H9 (cell line): ENCODE data around the gene LRCH1. TPM values are rescaled to one million over a fixed set of nuclear protein-coding genes. Genes with fewer than 3 reads are reported as not detected.

Experiments used
- DNase-seq: peaks from one replicate; pipeline ENCODE4 v3.0.0-alpha.2; 2017
- H2AFZ ChIP-seq: one replicate; pipeline ENCODE4 v1.6.1; 2013; ENCODE audit warnings: mild to moderate bottlenecking, low read length, control low read depth, moderate library complexity
- H2AK5ac ChIP-seq: 2 replicates; pipeline ENCODE4 v1.6.1; 2013; ENCODE audit warnings: low read length, control low read depth, mixed read lengths; ENCODE audit not compliant: insufficient read length
- H2BK120ac ChIP-seq: one replicate; pipeline ENCODE4 v1.6.1; 2013; ENCODE audit warnings: low read depth, mild to moderate bottlenecking, low read length, control low read depth, inconsistent platforms; ENCODE audit not compliant: poor library complexity, severe bottlenecking
- H2BK12ac ChIP-seq: 2 replicates; pipeline ENCODE4 v1.6.1; 2013; ENCODE audit warnings: low read length, control low read depth, mixed read lengths, low read depth; ENCODE audit not compliant: insufficient read length
- H2BK15ac ChIP-seq: 2 replicates; pipeline ENCODE4 v1.6.1; 2013; ENCODE audit warnings: low read depth, low read length, control low read depth
- H2BK20ac ChIP-seq: one replicate; pipeline ENCODE4 v1.6.1; 2013; ENCODE audit warnings: low read depth, mild to moderate bottlenecking, low read length, control low read depth, inconsistent platforms; ENCODE audit not compliant: poor library complexity, severe bottlenecking
- H2BK5ac ChIP-seq: 2 replicates; pipeline ENCODE4 v1.6.1; 2013; ENCODE audit warnings: low read length, control low read depth, mixed read lengths; ENCODE audit not compliant: insufficient read length
- H3K14ac ChIP-seq: 2 replicates; pipeline ENCODE4 v1.6.1; 2013; ENCODE audit warnings: low read length, control low read depth; ENCODE audit not compliant: insufficient read depth
- H3K18ac ChIP-seq: 2 replicates; pipeline ENCODE4 v1.6.1; 2013; ENCODE audit warnings: low read depth, mild to moderate bottlenecking, mixed read lengths, low read length, control low read depth; ENCODE audit not compliant: insufficient read length
- H3K23ac ChIP-seq: 2 replicates; pipeline ENCODE4 v1.6.1; 2013; ENCODE audit warnings: low read length, control low read depth, mixed read lengths, low read depth; ENCODE audit not compliant: insufficient read length
- H3K23me2 ChIP-seq: 2 replicates; pipeline ENCODE4 v1.6.1; 2013; ENCODE audit warnings: low read depth, mild to moderate bottlenecking, mixed read lengths, low read length, control low read depth; ENCODE audit not compliant: insufficient read length, poor library complexity, severe bottlenecking
- H3K27ac ChIP-seq: 2 replicates; pipeline ENCODE4 v1.5.1; 2013; ENCODE audit warnings: low read length, control low read depth, mixed read lengths, low read depth; ENCODE audit not compliant: insufficient read length
- H3K27me3 ChIP-seq: 2 replicates; pipeline ENCODE4 v1.6.1; 2013; ENCODE audit warnings: low read length, control low read depth, inconsistent platforms; ENCODE audit not compliant: insufficient read depth
- H3K4ac ChIP-seq: 2 replicates; pipeline ENCODE4 v1.6.1; 2013; ENCODE audit warnings: low read depth, mild to moderate bottlenecking, control low read depth, inconsistent platforms, low read length, moderate library complexity
- H3K4me1 ChIP-seq: 2 replicates; pipeline ENCODE4 v1.6.1; 2013; ENCODE audit warnings: low read length, control low read depth, inconsistent platforms; ENCODE audit not compliant: insufficient read depth
- H3K4me2 ChIP-seq: 2 replicates; pipeline ENCODE4 v1.6.1; 2013; ENCODE audit warnings: low read length, control low read depth, mixed read lengths; ENCODE audit not compliant: insufficient read length, insufficient read depth
- H3K56ac ChIP-seq: 2 replicates; pipeline ENCODE4 v1.6.1; 2013; ENCODE audit warnings: low read depth, mild to moderate bottlenecking, mixed read lengths, low read length, control low read depth; ENCODE audit not compliant: insufficient read length
- H3K79me1 ChIP-seq: 2 replicates; pipeline ENCODE4 v1.6.1; 2013; ENCODE audit warnings: low read depth, mild to moderate bottlenecking, moderate library complexity, low read length, control low read depth, inconsistent platforms; ENCODE audit not compliant: insufficient read depth, poor library complexity, severe bottlenecking
- H3K79me2 ChIP-seq: 2 replicates; pipeline ENCODE4 v1.6.1; 2013; ENCODE audit warnings: low read length, control low read depth, inconsistent platforms; ENCODE audit not compliant: insufficient read depth
- H3K9ac ChIP-seq: 2 replicates; pipeline ENCODE4 v1.6.1; 2013; ENCODE audit warnings: low read length, control low read depth, mixed read lengths; ENCODE audit not compliant: insufficient read length; ENCODE audit errors: extremely low read depth
- H3K9me3 ChIP-seq: one replicate; pipeline ENCODE4 v1.6.1; 2013; ENCODE audit warnings: low read depth, low read length, inconsistent platforms; ENCODE audit not compliant: control insufficient read depth
- H3T11ph ChIP-seq: one replicate; pipeline ENCODE4 v1.6.1; 2013; ENCODE audit warnings: mild to moderate bottlenecking, low read length, control low read depth, inconsistent platforms
- H4K20me1 ChIP-seq: one replicate; pipeline ENCODE4 v1.6.1; 2013; ENCODE audit not compliant: control insufficient read depth, insufficient read length, insufficient read depth
- H4K5ac ChIP-seq: 2 replicates; pipeline ENCODE4 v1.6.1; 2013; ENCODE audit warnings: low read depth, mild to moderate bottlenecking, mixed read lengths, low read length, control low read depth; ENCODE audit not compliant: insufficient read length
- H4K8ac ChIP-seq: replicated peaks from 2 replicates; pipeline ENCODE4 v1.6.1; 2013; ENCODE audit warnings: low read length, control low read depth, mixed read lengths, low read depth; ENCODE audit not compliant: insufficient read length
- H4K91ac ChIP-seq: 2 replicates; pipeline ENCODE4 v1.6.1; 2013; ENCODE audit warnings: low read depth, mild to moderate bottlenecking, moderate library complexity, mixed read lengths, low read length, control low read depth; ENCODE audit not compliant: insufficient read length
- H3K27ac Mint-ChIP-seq, 3 experiments: 2 replicates in 2 of 3; 3 replicates in 1 of 3; pipeline ENCODE4 v1.8.0; 2020 to 2021; ENCODE audit warnings: mixed read lengths in 3 of 3, mild to moderate bottlenecking in 1 of 3, moderate library complexity in 1 of 3
- H3K27me3 Mint-ChIP-seq: 2 replicates; pipeline ENCODE4 v1.8.0; 2021; ENCODE audit warnings: low read depth, mild to moderate bottlenecking, moderate library complexity, mixed read lengths
- H3K36me3 Mint-ChIP-seq, 3 experiments: 2 replicates in 2 of 3; 3 replicates in 1 of 3; pipeline ENCODE4 v1.8.0; 2020 to 2021; ENCODE audit warnings: low read depth in 3 of 3, mixed read lengths in 3 of 3; ENCODE audit not compliant: insufficient read depth in 1 of 3
- H3K4me1 Mint-ChIP-seq, 2 experiments: 2 replicates each; pipeline ENCODE4 v1.8.0; 2020; ENCODE audit warnings: mixed read lengths in 2 of 2
- H3K4me3 Mint-ChIP-seq, 2 experiments: 2 replicates in 1 of 2; 3 replicates in 1 of 2; pipeline ENCODE4 v1.8.0; 2020 to 2021; ENCODE audit warnings: mild to moderate bottlenecking in 2 of 2, mixed read lengths in 2 of 2, moderate library complexity in 1 of 2
- H3K9me3 Mint-ChIP-seq, 2 experiments: 2 replicates in 1 of 2; 3 replicates in 1 of 2; pipeline ENCODE4 v1.8.0; 2020; ENCODE audit warnings: mild to moderate bottlenecking in 2 of 2, mixed read lengths in 2 of 2, moderate library complexity in 1 of 2
- CTCF ChIP-seq: fragments of 200-600 bp; sonication (generic); conservative IDR thresholded peaks from 3 replicates; pipeline ENCODE4 v1.8.0; 2021; ENCODE audit warnings: antibody characterized with exemption, mild to moderate bottlenecking
- total RNA-seq: library from RNA; stranded (reverse); gene quantifications from 2 replicates; pipeline ENCODE4 v1.2.1, GENCODE V29; 2021

LRCH1 gene
- total RNA-seq, 1 experiment from 2014 or later, result 8.0 TPM

GRCh38 chr13:46592385-46592784 lies 39.4 kb downstream of the LRCH1 start:
- H3K27me3 Mint-ChIP-seq, result no peaks in the 10 kb centered on the region
- H2BK20ac ChIP-seq, result no peak overlapping the region
- H3K4me2 ChIP-seq, result no peak overlapping the region
- no peak overlapping the region for H2BK12ac ChIP-seq
- H3K4me1 ChIP-seq, result 0 out of 2 replicates have a peak, but pooled peaks cover 1% of the 10 kb centered on the region
- no peaks in the 10 kb centered on the region for H3K9me3 Mint-ChIP-seq
- no peak overlapping the region for H4K91ac ChIP-seq
- H2AFZ ChIP-seq, result no peak overlapping the region
- no peaks in the 10 kb centered on the region for H3K27me3 ChIP-seq
- H3K79me1 ChIP-seq, result peaks cover 3% of the 10 kb centered on the region
- no peak overlapping the region for H3K14ac ChIP-seq
- no peak overlapping the region for H3K23ac ChIP-seq
- no peak overlapping the region for H3K18ac ChIP-seq
- no peak overlapping the region for H3K4ac ChIP-seq
- no peak for DNase-seq
- no peaks in the 10 kb centered on the region for H3K36me3 Mint-ChIP-seq
- no peak overlapping the region for H3K27ac Mint-ChIP-seq
- no peaks in the 10 kb centered on the region for H3K9me3 ChIP-seq
- H2AK5ac ChIP-seq, result no peak overlapping the region
- no peak overlapping the region for H2BK15ac ChIP-seq
- H3K4me3 Mint-ChIP-seq, result no peak overlapping the region
- H3K79me2 ChIP-seq, result no peaks in the 10 kb centered on the region
- H4K5ac ChIP-seq, result no peak overlapping the region
- H4K8ac ChIP-seq, result no peak overlapping the region
- H3K9ac ChIP-seq, result no peak overlapping the region
- peaks cover 3% of the 10 kb centered on the region in 2 experiments; a peak in 2 of 4 replicates for H3K4me1 Mint-ChIP-seq
- H3K27ac ChIP-seq, result no peak overlapping the region
- no peak overlapping the region for H2BK120ac ChIP-seq
- no peaks in the 10 kb centered on the region for H3K23me2 ChIP-seq
- no peak overlapping the region for H3T11ph ChIP-seq
- no peak overlapping the region for H3K56ac ChIP-seq
- no peak overlapping the region for H2BK5ac ChIP-seq
- no peak for TF ChIP-seq CTCF
- H4K20me1 ChIP-seq, result no peaks in the 10 kb centered on the region
